Effector CD4-positive, alpha-beta T cell (primary cell): ENCODE results near the gene STAM2.

ENCODE experiments used
- DNase-seq: peaks from one replicate; pipeline ENCODE4 v3.0.0-alpha.2; 2020

The STAM2 gene

DNA sequence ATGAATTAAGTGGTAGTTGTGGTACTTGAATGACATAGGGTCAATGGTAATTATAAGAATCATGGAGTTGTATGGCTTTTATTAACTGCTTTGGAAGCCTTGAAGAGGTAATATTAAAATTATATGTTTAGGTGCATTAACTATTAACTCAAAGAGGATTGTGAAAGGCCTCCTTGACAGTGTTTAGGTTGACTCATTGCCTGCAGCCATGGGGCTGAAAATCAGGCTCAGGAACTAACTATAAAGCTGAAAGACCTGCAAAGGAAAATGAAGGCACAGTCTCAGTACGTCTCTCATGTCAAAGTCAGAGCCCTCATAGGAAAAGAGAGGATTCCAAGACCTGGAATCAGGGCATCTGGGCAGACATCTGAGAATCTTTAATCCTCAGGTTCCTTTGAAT, 107.7 kb downstream of the STAM2 start:
- DNase-seq, result no peak
